ENCODE measurements around the gene TIMP1. TPM values are rescaled to one million over a fixed set of nuclear protein-coding genes. Genes with fewer than 3 reads are reported as not detected.
A peak's percentile ranks its signal among the peaks of the same experiment; 100 is the strongest.

Gene TIMP1
- total and polyA plus RNA-seq, 4 experiments from 2014 or later: 147 to 339 (median 238) TPM

- intact Hi-C loops (cut with micrococcal nuclease): loop anchor here (5.0 kb wide), 1 partner anchor 38 kb away; the partner anchor contains the start of gene TIMP1
- Histone ChIP-seq H3K9me3 (ENCODE audit: control insufficient read depth in 1 of 2, low read length in 2 of 2) (no peaks in the 10 kb centered on the region), H3K36me3 (ENCODE audit: insufficient read depth, low read length) (no peaks in the 10 kb centered on the region), H3K27ac (ENCODE audit: low read depth, low read length) (no peak overlapping the region), H3K27me3 (ENCODE audit: insufficient read depth, low read length) (no peaks in the 10 kb centered on the region), H3K4me1 (ENCODE audit: insufficient read depth, low read length) (peaks cover 5% of the 10 kb centered on the region), H3K4me3 (ENCODE audit: low read length in 2 of 2) (no peak overlapping the region)
- peaks cover 0 to 3% of the 10 kb centered on the region in 2 donors for H3K36me3 Mint-ChIP-seq
- ChIA-PET CTCF (ENCODE audit: partially characterized antibody) (interaction anchor here (1.0 kb wide), 1 partner anchor 60 kb away, joined by 3 read pairs; the partner anchor contains the start of gene ARAF), POLR2A (ENCODE audit: partially characterized antibody) (interaction anchor here (1.0 to 1.5 kb wide), 5 partner anchors 9 to 59 kb away, joined by 3 to 8 read pairs (median 5); partner anchors contain the start of genes ARAF and TIMP1)
- H3K9me3 Mint-ChIP-seq: peaks cover 0 to 3% (median 0%) of the 10 kb centered on the region in 8 donors
- H3K27ac Mint-ChIP-seq: peak overlapping the region in 4 of 7 donors; percentile 18 to 82 (median 45)
- no peak for DNase-seq
- peak overlapping the region in 2 of 8 donors; percentile 49 to 54 for H3K4me3 Mint-ChIP-seq
- H3K4me1 Mint-ChIP-seq: peaks cover 4 to 32% (median 18%) of the 10 kb centered on the region in 4 donors
- H3K27me3 Mint-ChIP-seq: peaks cover 0 to 7% of the 10 kb centered on the region in 2 donors
These were observed 38.1 kb downstream of the TIMP1 start for GRCh38 chrX:47620303-47620685.

GRCh38 chrX:47621851-47622250 lies 39.6 kb downstream of the TIMP1 start:
- CTCF ChIA-PET (ENCODE audit: partially characterized antibody): no interaction called here
- H3K27ac ChIP-seq (ENCODE audit: low read depth, low read length): no peak overlapping the region
- peak overlapping the region in 3 of 8 donors; percentile 1 to 67 (median 22) for H3K4me3 Mint-ChIP-seq

GRCh38 chrX:47623540-47624027 lies 41.3 kb downstream of the TIMP1 start:
- peaks cover 0 to 9% of the 10 kb centered on the region in 2 donors for H3K36me3 Mint-ChIP-seq
- Histone ChIP-seq H3K9me3 (ENCODE audit: control insufficient read depth in 1 of 2, low read length in 2 of 2) (no peaks in the 10 kb centered on the region), H3K4me3 (ENCODE audit: low read length in 2 of 2) (peak overlapping the region in 1 of 2 donors; percentile 31), H3K36me3 (ENCODE audit: insufficient read depth, low read length) (no peaks in the 10 kb centered on the region), H3K27me3 (ENCODE audit: insufficient read depth, low read length) (no peaks in the 10 kb centered on the region), H3K4me1 (ENCODE audit: insufficient read depth, low read length) (peaks cover 7% of the 10 kb centered on the region), H3K27ac (ENCODE audit: low read depth, low read length) (no peak overlapping the region)
- peak; percentile 36 to 55 (median 48) for DNase-seq
- peak overlapping the region in 4 of 7 donors; percentile 22 to 74 (median 56) for H3K27ac Mint-ChIP-seq
- peaks cover 4 to 29% (median 16%) of the 10 kb centered on the region in 4 donors for H3K4me1 Mint-ChIP-seq
- peak overlapping the region; percentile 81 to 91 (median 86) for H3K4me3 Mint-ChIP-seq
- peaks cover 0 to 2% (median 0%) of the 10 kb centered on the region in 8 donors for H3K9me3 Mint-ChIP-seq
- H3K27me3 Mint-ChIP-seq: no peaks in the 10 kb centered on the region
- CTCF ChIA-PET (ENCODE audit: partially characterized antibody): interaction anchor here (1.5 kb wide), 1 partner anchor 25 kb away, joined by 3 read pairs; no protein-coding TSS in a partner anchor
- POLR2A ChIA-PET (ENCODE audit: partially characterized antibody): interaction anchor here (1.4 to 2.3 kb wide), 4 partner anchors 15 to 63 kb away, joined by 6 to 12 read pairs (median 6); partner anchors contain the start of gene ARAF
- intact Hi-C loops (cut with micrococcal nuclease): loop anchor here (5.0 kb wide), 1 partner anchor 41 kb away; the partner anchor contains the start of gene TIMP1

More at GRCh38 chrX:47621851-47622250, 39.6 kb downstream of the TIMP1 start:
- Histone ChIP-seq H3K4me1 (ENCODE audit: insufficient read depth, low read length) (peaks cover 5% of the 10 kb centered on the region), H3K36me3 (ENCODE audit: insufficient read depth, low read length) (no peaks in the 10 kb centered on the region), H3K27me3 (ENCODE audit: insufficient read depth, low read length) (no peaks in the 10 kb centered on the region), H3K9me3 (ENCODE audit: control insufficient read depth in 1 of 2, low read length in 2 of 2) (no peaks in the 10 kb centered on the region), H3K4me3 (ENCODE audit: low read length in 2 of 2) (no peak overlapping the region)
- POLR2A ChIA-PET (ENCODE audit: partially characterized antibody): interaction anchor here (1.3 kb wide), 1 partner anchor 26 kb away, joined by 3 read pairs; no protein-coding TSS in a partner anchor
- Mint-ChIP-seq H3K27me3 (peaks cover 0 to 7% of the 10 kb centered on the region in 2 donors), H3K27ac (no peak overlapping the region), H3K36me3 (peaks cover 0 to 9% of the 10 kb centered on the region in 2 donors), H3K9me3 (peaks cover 0 to 2% (median 0%) of the 10 kb centered on the region in 8 donors), H3K4me1 (peaks cover 4 to 32% (median 18%) of the 10 kb centered on the region in 4 donors)
- intact Hi-C loops (cut with micrococcal nuclease): loop anchor here (5.0 kb wide), 1 partner anchor 40 kb away; the partner anchor contains the start of gene TIMP1
- DNase-seq: no peak

- H3K36me3 ChIP-seq (ENCODE audit: insufficient read depth, low read length): no peaks in the 10 kb centered on the region
- intact Hi-C loops (cut with micrococcal nuclease): no loop called here
- H3K27ac Mint-ChIP-seq: no peak overlapping the region
- H3K9me3 Mint-ChIP-seq: peaks cover 0 to 2% (median 0%) of the 10 kb centered on the region in 8 donors
- H3K4me3 Mint-ChIP-seq: peak overlapping the region in 1 of 8 donors; percentile 36
- peaks cover 14 to 39% (median 24%) of the 10 kb centered on the region in 4 donors for H3K4me1 Mint-ChIP-seq
- no peak overlapping the region for H3K4me3 ChIP-seq (ENCODE audit: low read length in 2 of 2)
- peaks cover 15% of the 10 kb centered on the region for H3K4me1 ChIP-seq (ENCODE audit: insufficient read depth, low read length)
- POLR2A ChIA-PET (ENCODE audit: partially characterized antibody): no interaction called here
- no peaks in the 10 kb centered on the region for H3K27me3 Mint-ChIP-seq
- H3K27ac ChIP-seq (ENCODE audit: low read depth, low read length): no peak overlapping the region
- CTCF ChIA-PET (ENCODE audit: partially characterized antibody): no interaction called here
- H3K9me3 ChIP-seq (ENCODE audit: control insufficient read depth in 1 of 2, low read length in 2 of 2): no peaks in the 10 kb centered on the region
- no peaks in the 10 kb centered on the region for H3K27me3 ChIP-seq (ENCODE audit: insufficient read depth, low read length)
- DNase-seq: no peak
- H3K36me3 Mint-ChIP-seq: peaks cover 0 to 11% of the 10 kb centered on the region in 2 donors
These were observed 43.1 kb downstream of the TIMP1 start for GRCh38 chrX:47625365-47625764.

- H3K4me1 Mint-ChIP-seq: peaks cover 13 to 24% (median 20%) of the 10 kb centered on the region in 4 donors
- Histone ChIP-seq H3K27ac (ENCODE audit: low read depth, low read length) (no peak overlapping the region), H3K27me3 (ENCODE audit: insufficient read depth, low read length) (no peaks in the 10 kb centered on the region), H3K4me3 (ENCODE audit: low read length in 2 of 2) (no peak overlapping the region), H3K36me3 (ENCODE audit: insufficient read depth, low read length) (no peaks in the 10 kb centered on the region), H3K4me1 (ENCODE audit: insufficient read depth, low read length) (peaks cover 17% of the 10 kb centered on the region), H3K9me3 (ENCODE audit: control insufficient read depth in 1 of 2, low read length in 2 of 2) (no peaks in the 10 kb centered on the region)
- ChIA-PET CTCF (ENCODE audit: partially characterized antibody) (interaction anchor here (0.6 to 1.4 kb wide), 12 partner anchors 12 to 244 kb away, joined by 3 to 7 read pairs (median 4); partner anchors contain the start of gene ELK1), POLR2A (ENCODE audit: partially characterized antibody) (interaction anchor here (0.6 to 3.3 kb wide), 5 partner anchors 9 to 109 kb away, joined by 3 to 9 read pairs (median 6); partner anchors contain the start of genes ELK1, SYN1 and TIMP1)
- intact Hi-C loops (cut with micrococcal nuclease): loop anchor here (1.0 kb wide), 1 partner anchor 68 kb away; the partner anchor contains the start of gene ARAF
- H3K27ac Mint-ChIP-seq: peak overlapping the region in 6 of 7 donors; percentile 53 to 88 (median 75)
- no peaks in the 10 kb centered on the region for H3K9me3 Mint-ChIP-seq
- DNase-seq: peak in 3 of 5 donors; percentile 21 to 42 (median 23)
- no peaks in the 10 kb centered on the region for H3K27me3 Mint-ChIP-seq
- H3K4me3 Mint-ChIP-seq: peak overlapping the region; percentile 80 to 90 (median 86)
- peaks cover 0 to 10% of the 10 kb centered on the region in 2 donors for H3K36me3 Mint-ChIP-seq
These were observed 46.7 kb downstream of the TIMP1 start for GRCh38 chrX:47628982-47629381.

GRCh38 chrX:47629419-47630200 lies 47.4 kb downstream of the TIMP1 start, which contains the start of gene CFP:
Gene CFP (minus strand): TSS chrX:47629930. CDS start chrX:47629844, 86 bp downstream.
- Mint-ChIP-seq H3K27me3 (no peaks in the 10 kb centered on the region), H3K9me3 (no peaks in the 10 kb centered on the region), H3K4me1 (peaks cover 11 to 20% (median 18%) of the 10 kb centered on the region in 4 donors), H3K4me3 (peak within 1 kb of the TSS; percentile 80 to 90 (median 86)), H3K27ac (peak within 1 kb of the TSS; percentile 65 to 94 (median 88)), H3K36me3 (peaks cover 0 to 9% of the 10 kb centered on the region in 2 donors)
- Histone ChIP-seq H3K9me3 (ENCODE audit: control insufficient read depth in 1 of 2, low read length in 2 of 2) (no peaks in the 10 kb centered on the region), H3K36me3 (ENCODE audit: insufficient read depth, low read length) (no peaks in the 10 kb centered on the region), H3K4me3 (ENCODE audit: low read length in 2 of 2) (peak within 1 kb of the TSS; percentile 17 to 30), H3K4me1 (ENCODE audit: insufficient read depth, low read length) (peaks cover 17% of the 10 kb centered on the region), H3K27ac (ENCODE audit: low read depth, low read length) (peak within 1 kb of the TSS; percentile 21), H3K27me3 (ENCODE audit: insufficient read depth, low read length) (no peaks in the 10 kb centered on the region)
- intact Hi-C loops (cut with micrococcal nuclease): loop anchor here (1.0 kb wide), 1 partner anchor 68 kb away; the partner anchor contains the start of gene ARAF
- DNase-seq: peak in 2 of 5 donors; percentile 18 to 24
- ChIA-PET POLR2A (ENCODE audit: partially characterized antibody) (interaction anchor here (0.6 to 3.3 kb wide), 8 partner anchors 9 to 68 kb away, joined by 3 to 9 read pairs (median 7); partner anchors contain the start of genes ELK1, SYN1 and TIMP1), CTCF (ENCODE audit: partially characterized antibody) (interaction anchor here (0.9 to 1.4 kb wide), 9 partner anchors 10 to 105 kb away, joined by 3 to 7 read pairs (median 3); partner anchors contain the start of gene ELK1)

Measured in CD4-positive, alpha-beta memory T cell (primary cell).